ENCODE results near the gene AHI1. TPM values are rescaled to one million over a fixed set of nuclear protein-coding genes. Genes with fewer than 3 reads are reported as not detected.

Gene AHI1
- total and polyA plus RNA-seq, 2 of the 13 experiments (the other 11 are each of a cell fraction or from before 2014, with no cell fraction given) = 7.2 to 18.6 TPM

GRCh38 chr6:135426833-135427232, 70.7 kb downstream of the AHI1 start (continued):
- TF ChIP-seq GMEB1 (CRISPR knock-in tag; IDR thresholded peaks at IDR 0.05; ENCODE audit: borderline replicate concordance) (no peak), EZH2 (conservative IDR thresholded peaks at IDR 0.05; ENCODE audit: low read depth, low read length) (no peak)

GRCh38 chr6:135424385-135424784, 73.2 kb downstream of the AHI1 start:
- ATAC-seq (no peak), DNase-seq (ENCODE audit: low spot score) (no peak), FAIRE-seq (no peak)
- no peak overlapping the region for H3K4me3 ChIP-seq (replicated peaks in 1 of 3; ENCODE audit: insufficient read depth in 1 of 3, low read depth in 2 of 3, low read length in 3 of 3)
- no peaks in the 10 kb centered on the region for H4K20me1 ChIP-seq (ENCODE audit: insufficient read depth, low read length)
- H3K9ac ChIP-seq (ENCODE audit: insufficient read depth, low read depth, low read length) = no peak overlapping the region
- in situ Hi-C loops (cut with HindIII; ENCODE audit: extremely low pct_ligation_motif_present, low pct_unique_long_range_greater_than_20kb) = loop anchor here (5.0 kb wide), 1 partner anchor 277 kb away; no protein-coding TSS in a partner anchor
- BruUV-seq (replicated peaks) = no TSS peak
- H2AFZ ChIP-seq (ENCODE audit: low read length) = no peak overlapping the region
- POLR2A ChIA-PET = no interaction called here
- H3K79me2 ChIP-seq (ENCODE audit: insufficient read depth, low read length) = no peaks in the 10 kb centered on the region
- no peaks in the 10 kb centered on the region for H3K36me3 ChIP-seq (replicated peaks in 1 of 2; ENCODE audit: control insufficient read depth in 1 of 2, insufficient read depth in 2 of 2, low read length in 2 of 2)
- H3K4me1 ChIP-seq (ENCODE audit: insufficient read depth, low read length) = peaks cover 24% of the 10 kb centered on the region
- CTCF ChIA-PET (ENCODE audit: low intra/inter-chr PET ratio, low total read pairs) = interaction anchor here (3.0 kb wide), 1 partner anchor 279 kb away, joined by 25 read pairs; no protein-coding TSS in a partner anchor
- intact Hi-C loops (cut with micrococcal nuclease; ENCODE audit: unreplicated experiment) = loop anchor here (5.0 kb wide), 1 partner anchor 172 kb away; no protein-coding TSS in a partner anchor
- no peaks in the 10 kb centered on the region for H3K27me3 ChIP-seq (ENCODE audit: control insufficient read depth in 1 of 2, insufficient read depth in 2 of 2, low read length in 2 of 2)
- no peak overlapping the region for H3K27ac ChIP-seq (ENCODE audit: extremely low read length, insufficient read depth, low read length)
- 95% methylated on average over 1 of the region's 1 CpG for WGBS (ENCODE audit: low lambda C conversion rate)
- no peaks in the 10 kb centered on the region for H3K9me3 ChIP-seq (ENCODE audit: low read length)
- H3K4me2 ChIP-seq (ENCODE audit: low read depth, low read length) = no peak overlapping the region
- TF ChIP-seq PAWR (CRISPR knock-in tag; IDR thresholded peaks at IDR 0.05; ENCODE audit: borderline replicate concordance) = no peak
- TF ChIP-seq ATF7-NPFF (CRISPR knock-in tag; IDR thresholded peaks at IDR 0.05; ENCODE audit: low read depth) = no peak
- TF ChIP-seq NCOA5 (CRISPR knock-in tag; IDR thresholded peaks at IDR 0.05) = no peak
- no peak for TF ChIP-seq IKZF5 (CRISPR knock-in tag; IDR thresholded peaks at IDR 0.05)
- TF ChIP-seq ZBTB46 (CRISPR knock-in tag; IDR thresholded peaks at IDR 0.05; ENCODE audit: borderline replicate concordance) = no peak
- no peak for TF ChIP-seq TSC22D2 (CRISPR knock-in tag; IDR thresholded peaks at IDR 0.05; ENCODE audit: borderline replicate concordance)
- TF ChIP-seq ZNF709 (CRISPR knock-in tag; IDR thresholded peaks at IDR 0.05) = no peak
- no peak for TF ChIP-seq ZNF746 (CRISPR knock-in tag; IDR thresholded peaks at IDR 0.05)
- no peak for TF ChIP-seq ZNF570 (CRISPR knock-in tag; IDR thresholded peaks at IDR 0.05; ENCODE audit: borderline replicate concordance)
- no peak for TF ChIP-seq ZNF646 (CRISPR knock-in tag; IDR thresholded peaks at IDR 0.05)
